GM18526 (cell line): ENCODE results near the gene ZNF783.

Source experiments
- POLR2A ChIP-seq: IDR thresholded peaks from 3 replicates; pipeline ENCODE4 v1.6.1; 2011; ENCODE audit not compliant: insufficient read length; ENCODE audit errors: extremely low read depth

Gene ZNF783

DNA sequence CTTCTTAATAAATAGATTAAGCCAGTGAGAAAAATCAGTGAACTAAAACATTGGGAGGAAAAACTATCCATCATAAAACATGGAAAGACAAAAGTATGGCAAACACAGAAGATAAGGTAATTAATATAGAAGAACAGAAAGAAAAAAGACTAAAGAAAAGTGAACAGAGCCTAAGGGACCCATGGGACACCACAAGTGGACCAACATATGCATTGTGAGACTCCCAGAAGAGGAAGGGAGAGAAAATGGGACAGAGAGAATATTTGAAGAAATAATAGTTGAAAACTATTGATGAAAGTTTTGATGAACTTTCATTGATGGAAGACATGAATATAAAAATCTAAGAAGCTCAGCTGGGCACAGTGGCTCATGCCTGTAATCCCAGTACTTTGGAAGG is 71.3 kb downstream of the ZNF783 start:
- TF ChIP-seq POLR2A: no peak

DNA sequence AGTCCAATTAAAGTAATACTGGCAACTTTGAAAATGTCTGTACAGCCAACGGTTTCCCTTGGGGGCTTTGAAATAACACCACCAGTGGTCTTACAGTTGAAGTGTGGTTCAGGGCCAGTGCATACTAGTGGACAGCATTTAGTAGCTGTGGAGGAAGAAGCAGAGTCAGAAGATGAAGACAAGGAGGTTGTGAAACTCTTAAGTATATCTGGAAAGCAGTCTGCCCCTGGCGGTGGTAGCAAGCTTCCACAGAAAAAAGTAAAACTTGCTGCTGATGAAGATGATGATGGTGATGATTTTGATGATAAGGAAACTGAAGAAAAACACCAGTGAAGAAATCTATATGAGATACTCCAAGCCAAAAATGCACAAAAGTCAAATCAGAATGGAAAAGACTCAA is 72.2 kb downstream of the ZNF783 start:
- TF ChIP-seq POLR2A: no peak
